OCI-LY1 (cell line): ENCODE results near the gene NOTUM.

ENCODE experiments used
- H2AFZ ChIP-seq: fragments of 200-600 bp; sonication (generic), shearing (Covaris generic); 2 replicates; pipeline ENCODE4 v1.6.0; 2014; ENCODE audit warnings: antibody characterized with exemption, mild to moderate bottlenecking, low read length
- H3F3A ChIP-seq: fragments of 200-600 bp; sonication (generic), shearing (Covaris generic); 2 replicates; pipeline ENCODE4 v1.6.0; 2014; ENCODE audit warnings: mild to moderate bottlenecking, antibody characterized with exemption, low read length, moderate library complexity; ENCODE audit not compliant: insufficient read depth
- H3K27ac ChIP-seq: fragments of 200-600 bp; sonication (generic); 2 replicates; pipeline ENCODE4 v1.5.1; 2014; ENCODE audit warnings: low read length, mixed run types, mild to moderate bottlenecking, low read depth; ENCODE audit not compliant: poor library complexity, severe bottlenecking
- H3K27me3 ChIP-seq: fragments of 200-600 bp; sonication (generic); 2 replicates; pipeline ENCODE4 v1.6.0; 2014; ENCODE audit warnings: antibody characterized with exemption, mild to moderate bottlenecking, low read length, moderate library complexity; ENCODE audit not compliant: insufficient read depth
- H3K36me3 ChIP-seq: fragments of 200-600 bp; sonication (generic); 2 replicates; pipeline ENCODE4 v1.6.1; 2014; ENCODE audit warnings: mild to moderate bottlenecking, antibody characterized with exemption, low read length, moderate library complexity, mixed read lengths; ENCODE audit not compliant: insufficient read depth
- H3K4me1 ChIP-seq: fragments of 200-600 bp; sonication (generic); 2 replicates; pipeline ENCODE4 v1.5.1; 2014; ENCODE audit warnings: mild to moderate bottlenecking, low read length, moderate library complexity; ENCODE audit not compliant: insufficient read depth, severe bottlenecking
- H3K4me2 ChIP-seq: fragments of 200-600 bp; sonication (generic), shearing (Covaris generic); 2 replicates; pipeline ENCODE4 v1.6.1; 2014; ENCODE audit warnings: low read length
- H3K4me3 ChIP-seq: fragments of 200-600 bp; sonication (generic); 2 replicates; pipeline ENCODE4 v1.5.1; 2014; ENCODE audit warnings: low read length, low read depth, mild to moderate bottlenecking, mixed read lengths; ENCODE audit not compliant: poor library complexity, severe bottlenecking
- H3K79me2 ChIP-seq: fragments of 200-600 bp; shearing (Covaris generic); 2 replicates; pipeline ENCODE4 v1.6.1; 2016; ENCODE audit warnings: mixed run types, low read length, mixed read lengths; ENCODE audit not compliant: insufficient read depth
- H3K9ac ChIP-seq: fragments of 200-600 bp; sonication (generic), shearing (Covaris generic); 2 replicates; pipeline ENCODE4 v1.6.1; 2014; ENCODE audit warnings: mild to moderate bottlenecking, low read length, mixed read lengths
- H3K9me2 ChIP-seq: fragments of 200-600 bp; sonication (generic), shearing (Covaris generic); 2 replicates; pipeline ENCODE4 v1.6.1; 2014; ENCODE audit warnings: low read depth, mild to moderate bottlenecking, low read length, mixed read lengths
- H3K9me3 ChIP-seq: fragments of 200-600 bp; shearing (Covaris generic); 2 replicates; pipeline ENCODE4 v1.6.1; 2014; ENCODE audit warnings: low read length, mixed read lengths
- H4K20me1 ChIP-seq: fragments of 200-600 bp; sonication (generic), shearing (Covaris generic); 2 replicates; pipeline ENCODE4 v1.6.0; 2016; ENCODE audit warnings: mild to moderate bottlenecking, low read length; ENCODE audit not compliant: insufficient read depth
- EZH2 ChIP-seq: fragments of 200-600 bp; sonication (generic), shearing (Covaris generic); IDR thresholded peaks from 2 replicates; pipeline ENCODE4 v1.8.0; 2017; ENCODE audit warnings: borderline replicate concordance, mixed run types, mild to moderate bottlenecking, antibody characterized with exemption, low read length, moderate library complexity, mixed read lengths
- TF ChIP-seq, protein P1 (sequence below): fragments of 200-600 bp; sonication (generic), shearing (Covaris generic); IDR thresholded peaks from 2 replicates; pipeline ENCODE4 v1.5.1; 2017; ENCODE audit warnings: mild to moderate bottlenecking, antibody characterized with exemption, low read length, moderate library complexity, mixed read lengths

NOTUM gene

DNA sequence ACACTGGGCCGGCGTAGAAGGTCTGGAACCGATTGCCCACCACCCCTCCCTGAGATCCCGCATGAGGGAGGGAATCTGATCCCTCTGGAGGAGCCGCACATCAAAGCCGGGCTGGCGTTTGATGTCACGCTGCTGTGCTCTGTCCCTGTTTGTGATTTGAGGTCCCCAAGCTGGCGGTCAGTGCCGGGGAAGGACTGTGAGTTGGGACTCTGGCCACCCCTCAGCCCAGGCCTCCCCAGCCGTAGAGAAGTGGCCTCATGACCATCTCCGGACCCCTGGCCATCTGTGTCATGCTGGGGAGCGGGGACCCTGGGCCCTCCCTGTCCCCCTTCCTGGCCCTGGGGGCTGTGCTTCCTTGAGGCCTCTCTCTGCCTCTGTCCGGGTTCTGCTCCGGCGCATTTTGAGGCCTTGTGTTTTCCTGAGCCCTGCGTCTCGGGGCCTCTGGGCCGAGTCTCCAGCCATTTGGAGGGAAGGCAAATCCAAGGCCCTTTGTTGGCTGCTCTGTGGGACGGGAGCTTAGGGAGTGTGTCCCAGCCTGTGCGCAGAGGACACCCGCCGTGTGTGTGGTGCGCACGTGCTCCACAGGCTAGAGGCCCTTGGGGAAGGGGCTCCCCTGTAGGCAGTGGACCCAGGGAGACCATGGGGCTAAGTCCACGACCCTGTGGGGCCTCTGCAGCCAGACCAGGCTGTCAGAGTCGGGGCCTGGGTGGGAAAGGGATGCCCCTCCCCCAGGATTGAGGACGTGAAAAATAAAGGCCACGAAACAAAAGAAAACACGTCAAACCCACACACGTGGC lies 31.5 kb upstream of the NOTUM start:
- Histone ChIP-seq H3K9ac (no peak overlapping the region), H3K9me3 (no peaks in the 10 kb centered on the region), H3K79me2 (no peaks in the 10 kb centered on the region), H3K27me3 (no peaks in the 10 kb centered on the region), H3K27ac (no peak overlapping the region), H3K9me2 (no peaks in the 10 kb centered on the region), H3K36me3 (no peaks in the 10 kb centered on the region), H2AFZ (no peak overlapping the region), H3K4me2 (no peak overlapping the region), H3K4me3 (no peak overlapping the region), H3K4me1 (no peaks in the 10 kb centered on the region), H3F3A (no peaks in the 10 kb centered on the region), H4K20me1 (no peaks in the 10 kb centered on the region)
- TF ChIP-seq, protein P1, sequence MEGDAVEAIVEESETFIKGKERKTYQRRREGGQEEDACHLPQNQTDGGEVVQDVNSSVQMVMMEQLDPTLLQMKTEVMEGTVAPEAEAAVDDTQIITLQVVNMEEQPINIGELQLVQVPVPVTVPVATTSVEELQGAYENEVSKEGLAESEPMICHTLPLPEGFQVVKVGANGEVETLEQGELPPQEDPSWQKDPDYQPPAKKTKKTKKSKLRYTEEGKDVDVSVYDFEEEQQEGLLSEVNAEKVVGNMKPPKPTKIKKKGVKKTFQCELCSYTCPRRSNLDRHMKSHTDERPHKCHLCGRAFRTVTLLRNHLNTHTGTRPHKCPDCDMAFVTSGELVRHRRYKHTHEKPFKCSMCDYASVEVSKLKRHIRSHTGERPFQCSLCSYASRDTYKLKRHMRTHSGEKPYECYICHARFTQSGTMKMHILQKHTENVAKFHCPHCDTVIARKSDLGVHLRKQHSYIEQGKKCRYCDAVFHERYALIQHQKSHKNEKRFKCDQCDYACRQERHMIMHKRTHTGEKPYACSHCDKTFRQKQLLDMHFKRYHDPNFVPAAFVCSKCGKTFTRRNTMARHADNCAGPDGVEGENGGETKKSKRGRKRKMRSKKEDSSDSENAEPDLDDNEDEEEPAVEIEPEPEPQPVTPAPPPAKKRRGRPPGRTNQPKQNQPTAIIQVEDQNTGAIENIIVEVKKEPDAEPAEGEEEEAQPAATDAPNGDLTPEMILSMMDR, result no peak
- no peak for TF ChIP-seq EZH2

DNA sequence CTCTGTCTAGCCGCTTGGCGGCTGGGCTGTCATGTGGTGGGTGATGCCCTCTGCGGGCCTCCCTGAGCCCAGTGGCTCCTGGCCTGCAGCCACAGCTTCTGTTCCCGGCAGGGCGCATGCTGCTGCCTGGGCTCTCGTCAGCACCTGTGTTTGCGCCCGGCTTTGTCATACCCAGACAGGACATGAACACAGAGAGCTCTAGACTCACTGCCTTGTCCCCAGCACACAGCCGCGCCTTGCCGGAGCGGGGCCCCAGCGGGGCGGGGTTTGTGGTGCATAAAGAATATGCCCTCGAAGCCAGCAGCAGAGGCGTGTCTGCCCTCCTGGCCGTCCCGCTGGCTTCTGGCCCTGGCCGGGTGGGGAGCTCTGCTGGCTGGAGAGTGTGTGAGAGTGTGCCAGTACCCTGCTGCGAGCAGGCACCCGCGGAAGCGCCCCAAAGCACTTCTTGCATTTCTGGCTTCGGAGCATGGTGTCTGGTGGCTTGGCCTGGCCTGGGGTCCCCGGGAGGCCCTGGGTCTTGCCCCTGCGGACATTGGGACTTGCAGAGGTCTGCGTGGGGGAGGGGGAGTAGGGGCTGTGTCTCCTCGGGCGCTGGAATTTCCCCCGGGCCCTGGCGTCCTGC lies 30.8 kb upstream of the NOTUM start:
- H3K27ac ChIP-seq, result no peak overlapping the region
- no peak overlapping the region for H2AFZ ChIP-seq
- TF ChIP-seq EZH2, result no peak
- TF ChIP-seq, protein P1, result no peak
- no peak overlapping the region for H3K9ac ChIP-seq
- H3K4me3 ChIP-seq, result no peak overlapping the region
- no peaks in the 10 kb centered on the region for H3F3A ChIP-seq
- peaks cover 2% of the 10 kb centered on the region; the same call in 1 of the 2 replicates for H3K36me3 ChIP-seq
- H3K4me2 ChIP-seq, result no peak overlapping the region
- no peaks in the 10 kb centered on the region for H3K9me2 ChIP-seq
- H3K27me3 ChIP-seq, result no peaks in the 10 kb centered on the region
- no peaks in the 10 kb centered on the region for H3K9me3 ChIP-seq
- no peaks in the 10 kb centered on the region for H3K4me1 ChIP-seq
- no peaks in the 10 kb centered on the region for H4K20me1 ChIP-seq
- no peaks in the 10 kb centered on the region for H3K79me2 ChIP-seq

DNA sequence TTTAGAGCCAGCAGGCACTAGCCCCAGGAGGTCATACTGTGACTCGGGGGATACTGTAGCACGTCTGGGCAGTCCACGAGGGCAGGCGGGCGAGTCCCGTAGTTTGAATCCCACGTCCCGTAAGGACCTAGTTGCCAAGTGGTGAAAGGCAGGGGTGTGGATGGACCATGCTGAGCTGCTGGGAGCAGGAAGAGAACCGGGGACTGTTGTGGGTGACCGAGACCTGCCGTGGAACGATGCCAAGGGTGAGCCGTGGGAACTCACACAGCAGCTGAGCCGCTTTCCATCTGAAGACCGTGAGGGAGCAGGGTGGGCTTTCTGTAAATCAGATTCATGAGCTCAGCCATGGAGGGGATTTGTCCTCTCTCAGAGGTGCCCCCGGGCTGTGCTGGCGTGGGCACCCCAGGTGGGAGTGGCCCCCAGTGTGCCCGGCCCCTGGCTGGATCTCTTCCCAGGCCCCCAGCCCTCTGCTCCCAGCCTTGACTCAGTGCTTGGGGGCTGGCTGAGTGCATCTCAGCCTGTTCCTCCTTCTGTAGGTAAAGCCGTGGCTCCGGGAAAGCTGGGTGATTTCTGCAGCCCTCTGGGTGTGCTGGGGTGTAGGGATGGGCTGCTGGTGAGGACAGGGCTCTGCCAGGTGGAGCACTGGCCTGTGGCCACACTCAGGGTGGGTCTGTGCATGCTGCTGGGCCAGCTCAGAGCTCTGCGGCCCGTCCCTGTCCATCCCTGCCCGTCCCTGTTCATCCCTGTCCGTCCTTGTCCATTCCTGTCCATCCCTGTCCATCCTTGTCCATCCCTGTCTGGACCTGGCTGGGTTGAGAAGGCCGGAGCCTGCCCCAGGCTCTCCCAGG lies 30.1 kb upstream of the NOTUM start:
- H3K27ac ChIP-seq, result no peak overlapping the region

More for the DNA sequence above, 30.1 kb upstream of the NOTUM start:
- H2AFZ ChIP-seq, result no peak overlapping the region
- H3K27me3 ChIP-seq, result no peaks in the 10 kb centered on the region
- no peaks in the 10 kb centered on the region for H3K9me2 ChIP-seq
- no peaks in the 10 kb centered on the region for H3K4me1 ChIP-seq
- no peaks in the 10 kb centered on the region for H3F3A ChIP-seq
- H3K4me3 ChIP-seq, result no peak overlapping the region
- H3K9ac ChIP-seq, result no peak overlapping the region
- H3K4me2 ChIP-seq, result no peak overlapping the region
- TF ChIP-seq, protein P1, result no peak
- no peak for TF ChIP-seq EZH2
- H3K36me3 ChIP-seq, result peaks cover 5% of the 10 kb centered on the region; the same call in 1 of the 2 replicates
- no peaks in the 10 kb centered on the region for H3K79me2 ChIP-seq
- no peaks in the 10 kb centered on the region for H3K9me3 ChIP-seq
- H4K20me1 ChIP-seq, result no peaks in the 10 kb centered on the region
